ENCODE data around the gene HSPB6.

- TF ChIP-seq POLR2AphosphoS5 (IDR thresholded peaks at IDR 0.05; ENCODE audit: low read depth, low read length): no peak
- TF ChIP-seq CTCF (IDR thresholded peaks at IDR 0.05; ENCODE audit: control extremely low read depth in 1 of 3, insufficient read depth in 1 of 3, low read depth in 1 of 3, low read length in 3 of 3): no peak
- TF ChIP-seq CBX5 (IDR thresholded peaks at IDR 0.05; ENCODE audit: low read depth, low read length): no peak
These were observed 9.8 kb upstream of the HSPB6 start for GRCh38 chr19:35766571-35767104.

All from H1 (cell line).